Omental fat pad (tissue), 4 donors: ENCODE measurements around the gene ZNF496. TPM values are rescaled to one million over a fixed set of nuclear protein-coding genes. Genes with fewer than 3 reads are reported as not detected.

Experiments used
- ATAC-seq: fragments of 150-250 bp; one replicate; pipeline ENCODE4 v1.9.1; 2016; ENCODE audit warnings: mild to moderate bottlenecking, moderate library complexity; ENCODE audit not compliant: low FRiP score
- DNase-seq: peaks from one replicate; pipeline ENCODE4 v3.0.0-alpha.2; 2019; ENCODE audit warnings: low spot score
- total RNA-seq, 4 donors: library from RNA; depleted of rRNA; stranded (reverse); fragments of >200 nt; gene quantifications; one replicate each; pipeline ENCODE4 v1.1.0, GENCODE V29; 2016
- TF ChIP-seq, protein P1 (sequence below), 3 donors: fragments of 450-650 bp; IDR thresholded peaks; one replicate each; pipeline ENCODE4 v1.5.1; 2016 to 2017; ENCODE audit warnings: antibody characterized with exemption in 3 of 3, mild to moderate bottlenecking in 3 of 3, moderate library complexity in 2 of 3

The ZNF496 gene
- total RNA-seq, 4 donors from 2014 or later = 18.8 to 31.5 (median 26.6) TPM

DNA sequence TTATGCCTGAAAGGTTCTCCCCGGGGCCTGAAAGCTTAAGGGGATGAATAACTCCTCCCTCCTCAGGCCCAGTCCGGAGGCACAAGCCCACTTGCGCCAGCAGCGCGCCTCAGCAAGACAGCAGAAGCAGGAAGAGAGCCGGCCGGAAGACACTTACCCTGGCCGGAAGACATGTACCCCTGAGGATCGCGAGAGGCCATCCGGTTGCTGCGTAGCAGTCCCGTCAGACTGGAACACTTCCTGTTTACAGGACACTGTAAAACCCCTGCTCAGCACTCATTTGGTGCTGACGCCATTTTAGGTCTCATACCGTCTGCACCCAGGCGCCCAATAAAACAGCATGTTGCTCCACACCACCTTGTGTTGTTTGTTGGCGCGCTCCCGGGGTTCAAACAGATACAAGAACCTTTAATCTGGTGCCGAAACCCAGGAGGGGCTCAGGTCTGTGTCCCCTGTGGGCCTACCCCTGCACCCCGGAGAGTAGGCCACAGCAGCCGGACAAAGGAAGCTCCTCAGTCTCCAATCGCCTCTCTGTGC, 45.5 kb downstream of the ZNF496 start:
- TF ChIP-seq, protein P1, sequence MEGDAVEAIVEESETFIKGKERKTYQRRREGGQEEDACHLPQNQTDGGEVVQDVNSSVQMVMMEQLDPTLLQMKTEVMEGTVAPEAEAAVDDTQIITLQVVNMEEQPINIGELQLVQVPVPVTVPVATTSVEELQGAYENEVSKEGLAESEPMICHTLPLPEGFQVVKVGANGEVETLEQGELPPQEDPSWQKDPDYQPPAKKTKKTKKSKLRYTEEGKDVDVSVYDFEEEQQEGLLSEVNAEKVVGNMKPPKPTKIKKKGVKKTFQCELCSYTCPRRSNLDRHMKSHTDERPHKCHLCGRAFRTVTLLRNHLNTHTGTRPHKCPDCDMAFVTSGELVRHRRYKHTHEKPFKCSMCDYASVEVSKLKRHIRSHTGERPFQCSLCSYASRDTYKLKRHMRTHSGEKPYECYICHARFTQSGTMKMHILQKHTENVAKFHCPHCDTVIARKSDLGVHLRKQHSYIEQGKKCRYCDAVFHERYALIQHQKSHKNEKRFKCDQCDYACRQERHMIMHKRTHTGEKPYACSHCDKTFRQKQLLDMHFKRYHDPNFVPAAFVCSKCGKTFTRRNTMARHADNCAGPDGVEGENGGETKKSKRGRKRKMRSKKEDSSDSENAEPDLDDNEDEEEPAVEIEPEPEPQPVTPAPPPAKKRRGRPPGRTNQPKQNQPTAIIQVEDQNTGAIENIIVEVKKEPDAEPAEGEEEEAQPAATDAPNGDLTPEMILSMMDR (IDR thresholded peaks at IDR 0.05) = no peak
- ATAC-seq = no peak
- DNase-seq = no peak

DNA sequence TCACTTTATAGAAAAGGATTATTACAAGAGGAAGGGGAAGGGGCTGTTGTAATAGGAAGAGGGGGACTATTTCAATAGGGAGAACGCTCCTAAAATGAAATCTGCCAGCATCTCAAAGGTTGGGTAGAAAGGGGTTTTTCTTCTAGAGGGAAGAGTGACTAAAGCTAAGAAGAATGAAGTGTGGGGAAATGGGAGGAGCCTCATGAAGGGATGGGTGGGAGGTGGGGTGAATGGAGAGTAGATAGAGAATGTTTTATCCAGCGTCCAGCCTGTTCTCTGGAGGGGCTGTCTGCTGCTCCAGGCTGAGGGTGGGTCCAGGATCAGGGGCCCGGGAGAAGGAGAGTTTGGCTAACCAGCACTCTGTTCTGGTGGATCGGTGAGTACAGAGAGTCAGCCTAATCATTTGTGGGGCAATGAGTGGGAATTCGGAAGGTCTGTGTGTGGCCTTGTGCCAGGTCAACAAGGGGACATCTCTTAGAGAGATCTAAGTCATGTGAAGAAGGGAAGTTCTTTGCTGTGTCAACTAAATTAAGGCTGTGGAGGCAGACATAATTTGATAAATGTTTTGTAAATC, 50.6 kb downstream of the ZNF496 start:
- DNase-seq = no peak
- TF ChIP-seq, protein P1 (IDR thresholded peaks at IDR 0.05) = no peak
- ATAC-seq = no peak

DNA sequence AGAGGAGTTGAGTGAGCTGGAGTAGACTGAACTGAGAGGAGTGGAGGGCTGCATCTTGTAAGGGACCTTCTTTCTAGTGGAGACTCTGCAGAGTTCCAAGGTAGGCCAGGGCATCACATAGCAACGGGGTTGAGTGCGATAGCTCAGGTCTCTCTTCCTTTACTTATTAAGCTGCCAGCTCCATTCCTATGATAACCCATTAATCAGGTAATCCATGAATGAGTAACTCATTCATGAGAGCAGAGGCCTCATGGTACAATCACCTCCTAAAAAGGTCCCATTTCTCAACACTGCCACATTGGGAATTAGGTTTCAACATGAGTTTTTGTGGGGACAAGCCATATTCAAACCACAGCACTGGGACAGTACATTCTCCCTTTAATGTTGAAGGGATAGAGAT, 54.5 kb downstream of the ZNF496 start:
- ATAC-seq = no peak
- no peak for DNase-seq
- TF ChIP-seq, protein P1 (IDR thresholded peaks at IDR 0.05) = no peak

DNA sequence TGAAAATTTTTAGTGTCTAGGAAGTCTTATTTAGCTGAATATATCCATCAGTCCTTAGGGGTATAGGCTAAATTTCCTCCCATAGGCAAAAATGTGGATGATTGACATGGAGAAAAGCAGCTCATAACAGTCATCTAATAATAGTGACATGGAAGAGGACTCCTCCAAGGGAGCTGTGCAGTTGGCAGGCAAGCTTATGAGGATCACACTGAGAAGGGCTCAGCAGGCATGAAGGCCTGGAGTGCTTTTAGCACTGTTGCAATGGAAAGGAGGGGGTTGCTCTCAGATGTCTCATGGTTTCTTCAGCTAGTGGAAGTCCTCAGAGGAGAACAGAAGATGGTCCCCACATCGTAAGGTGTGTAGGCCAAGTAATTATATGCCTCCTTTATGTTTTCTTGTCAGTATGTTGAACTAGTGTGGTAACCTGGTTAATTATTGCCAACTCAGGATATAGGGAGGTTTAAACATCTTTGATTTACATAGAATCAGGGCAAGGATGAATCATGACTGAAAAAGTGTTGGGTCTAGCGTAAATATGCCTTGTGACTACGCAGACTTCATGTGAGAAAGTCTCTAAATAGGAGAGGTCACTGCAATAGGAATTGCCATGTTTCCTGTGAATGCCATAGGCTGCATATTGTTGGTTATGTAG, 56.9 kb downstream of the ZNF496 start:
- no peak for DNase-seq
- TF ChIP-seq, protein P1 (IDR thresholded peaks at IDR 0.05) = no peak

DNA sequence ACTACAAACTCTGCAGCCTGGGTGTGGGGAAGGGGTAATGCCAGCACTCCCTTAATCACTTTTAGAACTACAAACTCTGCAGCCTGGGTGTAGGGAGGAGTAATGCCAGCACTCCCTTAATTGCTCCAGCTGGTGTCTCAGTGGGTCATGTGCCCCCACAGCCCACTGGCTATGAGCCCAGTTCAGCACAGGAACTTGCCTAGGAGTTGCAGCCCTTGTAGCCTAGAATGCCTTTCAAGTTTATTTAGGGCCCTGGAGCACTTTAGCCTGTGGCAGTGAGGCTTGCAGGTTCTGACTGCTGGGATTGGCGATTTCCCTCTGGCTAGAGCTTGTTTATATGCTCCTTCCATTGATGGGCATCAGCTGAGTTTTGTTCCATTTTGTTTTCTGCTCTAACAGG, 58.7 kb downstream of the ZNF496 start:
- ATAC-seq = no peak
- TF ChIP-seq, protein P1 (IDR thresholded peaks at IDR 0.05) = no peak
- DNase-seq = no peak

More for the DNA sequence above, 56.9 kb downstream of the ZNF496 start:
- no peak for ATAC-seq

DNA sequence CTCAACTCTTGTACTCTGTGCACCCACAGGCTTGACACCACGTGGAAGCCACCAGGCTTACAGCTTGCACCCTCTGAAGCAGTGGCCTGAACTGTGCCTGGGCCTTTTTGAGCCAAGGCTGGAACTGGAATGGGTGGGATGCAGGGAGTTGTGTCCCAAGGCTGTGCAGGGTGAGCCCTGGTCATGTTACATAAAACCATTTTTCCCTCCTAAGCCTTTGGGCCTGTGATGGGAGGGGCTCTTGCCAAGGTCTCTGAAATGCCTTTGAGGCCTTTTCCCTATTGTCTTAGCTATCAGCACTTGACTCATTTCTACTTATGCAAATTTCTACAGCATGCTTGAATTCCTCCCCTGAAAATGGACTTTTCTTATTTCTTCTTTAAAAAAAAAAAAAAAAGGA, 61.7 kb downstream of the ZNF496 start:
- no peak for DNase-seq
- TF ChIP-seq, protein P1 (IDR thresholded peaks at IDR 0.05) = no peak
- no peak for ATAC-seq

DNA sequence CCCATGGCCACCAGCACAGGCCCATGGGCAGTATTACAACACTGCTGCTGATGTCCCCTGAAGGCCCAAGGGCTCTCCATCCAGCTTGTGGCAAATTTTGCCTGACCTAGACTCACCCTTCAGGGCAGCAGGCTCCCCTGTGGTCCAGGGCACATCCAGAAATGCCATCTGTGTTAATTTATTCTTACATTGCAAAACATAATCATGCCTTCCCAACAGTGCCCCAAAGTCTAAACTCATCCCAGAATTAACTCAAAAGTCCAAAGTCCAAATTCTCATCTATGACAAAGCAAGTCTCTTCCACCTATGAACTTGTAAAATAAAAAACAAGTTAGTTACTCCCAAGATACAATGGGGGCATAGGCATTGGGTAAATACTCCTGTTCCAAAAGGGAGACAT, 62.5 kb downstream of the ZNF496 start:
- no peak for DNase-seq
- TF ChIP-seq, protein P1 (IDR thresholded peaks at IDR 0.05) = no peak
- no peak for ATAC-seq
